Measurements from ENCODE around the gene NSFL1C.
A peak's percentile ranks its signal among the peaks of the same experiment; 100 is the strongest.

The NSFL1C gene

GRCh38 chr20:1392693-1393506 lies 73.7 kb downstream of the NSFL1C start, which contains the start of gene FKBP1A:
TSS of gene FKBP1A (minus strand) at chr20:1393054. CDS start at chr20:1392998, 56 bp downstream.
- DNase-seq (ENCODE audit: low read depth in 3 of 3, low spot score in 1 of 3) = peak; percentile 74 to 84 (median 84)

- DNase-seq (ENCODE audit: low read depth in 3 of 3, low spot score in 1 of 3) = no peak
Observed at GRCh38 chr20:1392443-1392692, 74.3 kb downstream of the NSFL1C start.

Measured in stimulated activated CD4-positive, alpha-beta T cell treated with anti-CD3 and anti-CD28 coated beads, TNF-alpha, amount 100 ng/mL, for 1 hour (primary cell).